ENCODE measurements around the gene SIRT3.

GRCh38 chr11:201966-202365 is 34.2 kb downstream of the SIRT3 start:
- no peak for TF ChIP-seq CTCF (conservative IDR thresholded peaks at IDR 0.05 in 1 of 2, IDR thresholded peaks at IDR 0.05 in 1 of 2; ENCODE audit: extremely low read depth in 1 of 2, insufficient read depth in 1 of 2, low read depth in 1 of 2, low read length in 2 of 2)
- no peak for TF ChIP-seq EZH2 (IDR thresholded peaks at IDR 0.05; ENCODE audit: borderline replicate concordance, low read length)
